Measurements from ENCODE around the gene UNC119. TPM values are rescaled to one million over a fixed set of nuclear protein-coding genes. Genes with fewer than 3 reads are reported as not detected.

UNC119 gene
- polyA plus RNA-seq, 1 experiment = 54.3 TPM

GRCh38 chr17:28544402-28545140, 7.9 kb downstream of the UNC119 start:
- ChIA-PET CTCF (no interaction called here), POLR2A (no interaction called here)
- Histone ChIP-seq H3K9me3 (ENCODE audit: control insufficient read depth, insufficient read depth, low read length) (no peaks in the 10 kb centered on the region), H3K4me3 (ENCODE audit: low read depth, low read length) (no peak overlapping the region), H3K27ac (ENCODE audit: low read depth, low read length) (no peak overlapping the region), H3K27me3 (ENCODE audit: control insufficient read depth, insufficient read depth, low read length) (peaks cover 3% of the 10 kb centered on the region)
- no peak for TF ChIP-seq CTCF (IDR thresholded peaks at IDR 0.05; ENCODE audit: low read depth, low read length)
- DNase-seq (ENCODE audit: low read depth, low spot score) = no peak

GRCh38 chr17:28541439-28541838, 11.0 kb downstream of the UNC119 start:
- peaks cover 19% of the 10 kb centered on the region for H3K27me3 ChIP-seq (ENCODE audit: control insufficient read depth, insufficient read depth, low read length)
- ChIA-PET POLR2A (no interaction called here), CTCF (interaction anchor here (0.6 to 3.0 kb wide), 17 partner anchors 8 to 195 kb away, joined by 3 to 70 read pairs (median 3); no protein-coding TSS in a partner anchor)
- H3K9me3 ChIP-seq (ENCODE audit: control insufficient read depth, insufficient read depth, low read length) = no peaks in the 10 kb centered on the region; the same call in 1 of the 2 replicates
- H3K4me3 ChIP-seq (ENCODE audit: low read depth, low read length) = no peak overlapping the region
- no peak overlapping the region for H3K27ac ChIP-seq (ENCODE audit: low read depth, low read length)
- DNase-seq (ENCODE audit: low read depth, low spot score) = no peak
- TF ChIP-seq CTCF (IDR thresholded peaks at IDR 0.05; ENCODE audit: low read depth, low read length) = no peak

GRCh38 chr17:28540231-28540630, 12.2 kb downstream of the UNC119 start:
- Histone ChIP-seq H3K4me3 (ENCODE audit: low read depth, low read length) (no peak overlapping the region), H3K27me3 (ENCODE audit: control insufficient read depth, insufficient read depth, low read length) (peaks cover 22% of the 10 kb centered on the region), H3K27ac (ENCODE audit: low read depth, low read length) (no peak overlapping the region), H3K9me3 (ENCODE audit: control insufficient read depth, insufficient read depth, low read length) (no peaks in the 10 kb centered on the region; the same call in 1 of the 2 replicates)
- ChIA-PET POLR2A (no interaction called here), CTCF (interaction anchor here (0.8 to 3.0 kb wide), 9 partner anchors 9 to 54 kb away, joined by 3 to 70 read pairs (median 6); no protein-coding TSS in a partner anchor)
- TF ChIP-seq CTCF (IDR thresholded peaks at IDR 0.05; ENCODE audit: low read depth, low read length) = no peak
- DNase-seq (ENCODE audit: low read depth, low spot score) = no peak

GRCh38 chr17:28538296-28538895, 14.0 kb downstream of the UNC119 start:
- Histone ChIP-seq H3K9me3 (ENCODE audit: control insufficient read depth, insufficient read depth, low read length) (no peaks in the 10 kb centered on the region; the same call in 1 of the 2 replicates), H3K27me3 (ENCODE audit: control insufficient read depth, insufficient read depth, low read length) (peaks cover 25% of the 10 kb centered on the region), H3K4me3 (ENCODE audit: low read depth, low read length) (no peak overlapping the region), H3K27ac (ENCODE audit: low read depth, low read length) (no peak overlapping the region)
- no peak for DNase-seq (ENCODE audit: low read depth, low spot score)
- ChIA-PET POLR2A (no interaction called here), CTCF (interaction anchor here (3.3 kb wide), 1 partner anchor 44 kb away, joined by 13 read pairs; no protein-coding TSS in a partner anchor)
- TF ChIP-seq CTCF (IDR thresholded peaks at IDR 0.05; ENCODE audit: low read depth, low read length) = no peak

GRCh38 chr17:28537219-28537610, 15.2 kb downstream of the UNC119 start:
- no peak for DNase-seq (ENCODE audit: low read depth, low spot score)
- no peak for TF ChIP-seq CTCF (IDR thresholded peaks at IDR 0.05; ENCODE audit: low read depth, low read length)
- POLR2A ChIA-PET = no interaction called here
- no peaks in the 10 kb centered on the region; the same call in 1 of the 2 replicates for H3K9me3 ChIP-seq (ENCODE audit: control insufficient read depth, insufficient read depth, low read length)
- peaks cover 25% of the 10 kb centered on the region for H3K27me3 ChIP-seq (ENCODE audit: control insufficient read depth, insufficient read depth, low read length)
- H3K27ac ChIP-seq (ENCODE audit: low read depth, low read length) = no peak overlapping the region
- no peak overlapping the region for H3K4me3 ChIP-seq (ENCODE audit: low read depth, low read length)
- CTCF ChIA-PET = interaction anchor here (0.5 to 3.3 kb wide), 3 partner anchors 12 to 150 kb away, joined by 3 to 13 read pairs (median 3); no protein-coding TSS in a partner anchor
